Urothelium cell line (cell line): Measurements from ENCODE around the gene RNF152.

Experiments used
- DNase-seq: peaks from one replicate; pipeline ENCODE4 v3.0.0; 2011; ENCODE audit warnings: low spot score, mixed read lengths
- FAIRE-seq: peaks from 2 replicates; lab custom pipeline; 2011; peaks lifted over from hg19 to GRCh38; lab: Jason Lieb, UNC

RNF152 gene

GRCh38 chr18:61892683-61893308, at the start of gene RNF152:
Gene RNF152, minus strand, starts transcription at chr18:61893007. Its CDS starts 76,544 bp downstream, at chr18:61816463.
- DNase-seq (peak; percentile 30), FAIRE-seq (no peak)

GRCh38 chr18:61941948-61942471, 49.2 kb upstream of the RNF152 start:
- no peak for FAIRE-seq
- DNase-seq: no peak

GRCh38 chr18:61939046-61939674, 46.4 kb upstream of the RNF152 start:
- FAIRE-seq (no peak), DNase-seq (no peak)

- DNase-seq (no peak), FAIRE-seq (no peak)
Observed at GRCh38 chr18:61935362-61935761, 42.6 kb upstream of the RNF152 start.

- FAIRE-seq: no peak
- no peak for DNase-seq
Observed at GRCh38 chr18:61931654-61932379, 39.0 kb upstream of the RNF152 start.

GRCh38 chr18:61929881-61930640, 37.3 kb upstream of the RNF152 start:
- no peak for FAIRE-seq
- DNase-seq: no peak

- FAIRE-seq (no peak), DNase-seq (no peak)
Observed at GRCh38 chr18:61926532-61926931, 33.7 kb upstream of the RNF152 start.

GRCh38 chr18:61924550-61924949, 31.7 kb upstream of the RNF152 start:
- DNase-seq (no peak), FAIRE-seq (no peak)

GRCh38 chr18:61922435-61922834, 29.6 kb upstream of the RNF152 start:
- FAIRE-seq (no peak), DNase-seq (no peak)

GRCh38 chr18:61921621-61922235, 28.9 kb upstream of the RNF152 start:
- FAIRE-seq (no peak), DNase-seq (no peak)

- DNase-seq: no peak
- no peak for FAIRE-seq
Observed at GRCh38 chr18:61917818-61918217, 25.0 kb upstream of the RNF152 start.

GRCh38 chr18:61912476-61912875, 19.7 kb upstream of the RNF152 start:
- FAIRE-seq (no peak), DNase-seq (no peak)

GRCh38 chr18:61910101-61910500, 17.3 kb upstream of the RNF152 start:
- FAIRE-seq (no peak), DNase-seq (no peak)

GRCh38 chr18:61908661-61909060, 15.9 kb upstream of the RNF152 start:
- DNase-seq (no peak), FAIRE-seq (no peak)

GRCh38 chr18:61901323-61901986, 8.6 kb upstream of the RNF152 start:
- DNase-seq: peak; percentile 67
- no peak for FAIRE-seq

GRCh38 chr18:61900504-61901281, 7.9 kb upstream of the RNF152 start:
- FAIRE-seq: no peak

GRCh38 chr18:61898640-61899101, 5.9 kb upstream of the RNF152 start:
- FAIRE-seq (no peak), DNase-seq (peak; percentile 14)

More at GRCh38 chr18:61900504-61901281, 7.9 kb upstream of the RNF152 start:
- DNase-seq: no peak

- FAIRE-seq (no peak), DNase-seq (no peak)
Observed at GRCh38 chr18:61896757-61897156, 4.0 kb upstream of the RNF152 start.

- no peak for FAIRE-seq
- DNase-seq: no peak
Observed at GRCh38 chr18:61896118-61896517, 3.3 kb upstream of the RNF152 start.
